Progenitor cell of endocrine pancreas (in vitro differentiated cells): ENCODE data around the gene BACH2. TPM values are rescaled to one million over a fixed set of nuclear protein-coding genes. Genes with fewer than 3 reads are reported as not detected.

Source experiments
- DNase-seq: peaks from one replicate; pipeline ENCODE4 v3.0.0; 2021; ENCODE audit warnings: low spot score; ENCODE audit not compliant: unreplicated experiment
- H3K27ac Mint-ChIP-seq: 2 replicates; pipeline ENCODE4 v1.8.0; 2021; ENCODE audit warnings: mild to moderate bottlenecking, moderate library complexity, mixed read lengths
- H3K27me3 Mint-ChIP-seq: 2 replicates; pipeline ENCODE4 v1.8.0; 2021; ENCODE audit warnings: mixed read lengths
- H3K36me3 Mint-ChIP-seq: 2 replicates; pipeline ENCODE4 v1.8.0; 2022; ENCODE audit warnings: mixed read lengths; ENCODE audit not compliant: insufficient read depth
- H3K4me1 Mint-ChIP-seq: 2 replicates; pipeline ENCODE4 v1.8.0; 2021; ENCODE audit warnings: low read depth, mixed read lengths
- H3K4me3 Mint-ChIP-seq: 2 replicates; pipeline ENCODE4 v1.8.0; 2021; ENCODE audit warnings: low read depth, mild to moderate bottlenecking, moderate library complexity, mixed read lengths
- H3K9me3 Mint-ChIP-seq: 2 replicates; pipeline ENCODE4 v1.8.0; 2021; ENCODE audit warnings: low read depth, mixed read lengths
- CTCF ChIP-seq: fragments of 200-600 bp; sonication (generic); IDR thresholded peaks from one replicate; pipeline ENCODE4 v1.5.0; 2021; ENCODE audit warnings: antibody characterized with exemption, mild to moderate bottlenecking; ENCODE audit not compliant: unreplicated experiment
- total RNA-seq: library from RNA; stranded (reverse); gene quantifications from 2 replicates; pipeline ENCODE4 v1.2.1, GENCODE V29; 2021

Gene BACH2
- total RNA-seq, 1 donor from 2014 or later = 11.2 TPM

- peaks cover 3% of the 10 kb centered on the region for H3K27me3 Mint-ChIP-seq
- no peak overlapping the region for H3K4me3 Mint-ChIP-seq
- no peak for TF ChIP-seq CTCF
- H3K4me1 Mint-ChIP-seq = peaks cover 10% of the 10 kb centered on the region
- no peak overlapping the region for H3K27ac Mint-ChIP-seq
- H3K9me3 Mint-ChIP-seq = peaks cover 3% of the 10 kb centered on the region
- H3K36me3 Mint-ChIP-seq = no peaks in the 10 kb centered on the region
- no peak for DNase-seq
Observed at GRCh38 chr6:90154755-90155470, 141.7 kb downstream of the BACH2 start.

- H3K4me1 Mint-ChIP-seq = peaks cover 6% of the 10 kb centered on the region
- H3K4me3 Mint-ChIP-seq = no peak overlapping the region
Observed at GRCh38 chr6:90151576-90152422, 144.8 kb downstream of the BACH2 start.

GRCh38 chr6:90149280-90149679 lies 147.4 kb downstream of the BACH2 start:
- TF ChIP-seq CTCF = no peak
- Mint-ChIP-seq H3K9me3 (no peaks in the 10 kb centered on the region), H3K36me3 (no peaks in the 10 kb centered on the region), H3K4me3 (no peak overlapping the region), H3K27ac (no peak overlapping the region), H3K4me1 (peaks cover 11% of the 10 kb centered on the region), H3K27me3 (peaks cover 3% of the 10 kb centered on the region)
- DNase-seq = no peak

More at GRCh38 chr6:90151576-90152422, 144.8 kb downstream of the BACH2 start:
- no peak for DNase-seq
- no peak overlapping the region for H3K27ac Mint-ChIP-seq
- no peak for TF ChIP-seq CTCF
- peaks cover 3% of the 10 kb centered on the region for H3K27me3 Mint-ChIP-seq
- no peaks in the 10 kb centered on the region for H3K36me3 Mint-ChIP-seq
- H3K9me3 Mint-ChIP-seq = no peaks in the 10 kb centered on the region

GRCh38 chr6:90148867-90149266 lies 147.8 kb downstream of the BACH2 start:
- Mint-ChIP-seq H3K36me3 (no peaks in the 10 kb centered on the region), H3K4me3 (no peak overlapping the region), H3K27me3 (no peaks in the 10 kb centered on the region), H3K4me1 (peaks cover 11% of the 10 kb centered on the region), H3K27ac (no peak overlapping the region), H3K9me3 (no peaks in the 10 kb centered on the region)
- no peak for DNase-seq
- TF ChIP-seq CTCF = no peak

- DNase-seq = no peak
Observed at GRCh38 chr6:90146921-90147649, 149.6 kb downstream of the BACH2 start.

More at GRCh38 chr6:90146921-90147649, 149.6 kb downstream of the BACH2 start:
- Mint-ChIP-seq H3K4me3 (no peak overlapping the region), H3K27me3 (no peaks in the 10 kb centered on the region), H3K4me1 (peaks cover 11% of the 10 kb centered on the region), H3K9me3 (no peaks in the 10 kb centered on the region), H3K27ac (no peak overlapping the region), H3K36me3 (no peaks in the 10 kb centered on the region)
- no peak for TF ChIP-seq CTCF
